ENCODE data around the gene CALR. TPM values are rescaled to one million over a fixed set of nuclear protein-coding genes. Genes with fewer than 3 reads are reported as not detected.

Gene CALR
- total and polyA plus RNA-seq, 9 of the 15 experiments (the other 6 are each of a cell fraction or from before 2014, with no cell fraction given): 126 to 811 (median 642) TPM

DNA sequence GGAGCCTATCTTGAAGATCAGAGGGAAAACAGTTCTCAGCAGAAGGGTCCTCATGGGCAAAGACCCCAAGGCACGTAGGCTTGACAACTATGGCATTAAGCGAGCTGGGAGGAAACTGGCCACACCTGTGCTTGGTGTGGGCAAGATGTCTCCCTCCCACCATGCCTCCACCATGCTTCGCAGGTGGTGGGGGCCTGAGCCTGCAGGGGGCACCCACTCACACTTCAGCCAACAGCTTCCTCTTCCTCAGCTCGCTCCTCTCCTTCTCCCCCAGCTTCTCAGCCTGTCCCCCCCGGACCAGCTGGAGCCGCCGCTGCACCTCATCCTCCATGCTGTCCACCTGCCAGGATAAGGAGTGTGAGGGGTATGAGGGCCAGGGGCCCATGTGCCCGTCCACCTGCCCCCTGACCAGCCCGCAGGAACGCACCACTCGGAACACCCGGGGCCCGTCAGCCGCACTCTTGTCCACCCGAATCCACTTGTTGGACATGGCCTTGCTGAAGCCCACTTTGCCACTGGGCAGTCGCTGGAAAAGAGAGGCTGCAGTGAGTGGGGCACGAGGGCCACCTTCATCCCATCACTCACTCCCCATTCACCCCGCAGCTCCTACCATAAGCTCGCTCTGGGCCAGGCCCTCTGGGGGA lies 8.3 kb upstream of the CALR start (continued):
- TF ChIP-seq POLR2G (IDR thresholded peaks at IDR 0.05; ENCODE audit: low read depth, low read length) (peak; percentile 54), RBFOX2 (IDR thresholded peaks at IDR 0.05; ENCODE audit: low read depth, low read length) (peak; percentile 51), ZNF444 (CRISPR knock-in tag; IDR thresholded peaks at IDR 0.05) (no peak)
- TF ChIP-seq, protein P1, sequence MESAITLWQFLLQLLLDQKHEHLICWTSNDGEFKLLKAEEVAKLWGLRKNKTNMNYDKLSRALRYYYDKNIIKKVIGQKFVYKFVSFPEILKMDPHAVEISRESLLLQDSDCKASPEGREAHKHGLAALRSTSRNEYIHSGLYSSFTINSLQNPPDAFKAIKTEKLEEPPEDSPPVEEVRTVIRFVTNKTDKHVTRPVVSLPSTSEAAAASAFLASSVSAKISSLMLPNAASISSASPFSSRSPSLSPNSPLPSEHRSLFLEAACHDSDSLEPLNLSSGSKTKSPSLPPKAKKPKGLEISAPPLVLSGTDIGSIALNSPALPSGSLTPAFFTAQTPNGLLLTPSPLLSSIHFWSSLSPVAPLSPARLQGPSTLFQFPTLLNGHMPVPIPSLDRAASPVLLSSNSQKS (CRISPR knock-in tag; IDR thresholded peaks at IDR 0.05): no peak

DNA sequence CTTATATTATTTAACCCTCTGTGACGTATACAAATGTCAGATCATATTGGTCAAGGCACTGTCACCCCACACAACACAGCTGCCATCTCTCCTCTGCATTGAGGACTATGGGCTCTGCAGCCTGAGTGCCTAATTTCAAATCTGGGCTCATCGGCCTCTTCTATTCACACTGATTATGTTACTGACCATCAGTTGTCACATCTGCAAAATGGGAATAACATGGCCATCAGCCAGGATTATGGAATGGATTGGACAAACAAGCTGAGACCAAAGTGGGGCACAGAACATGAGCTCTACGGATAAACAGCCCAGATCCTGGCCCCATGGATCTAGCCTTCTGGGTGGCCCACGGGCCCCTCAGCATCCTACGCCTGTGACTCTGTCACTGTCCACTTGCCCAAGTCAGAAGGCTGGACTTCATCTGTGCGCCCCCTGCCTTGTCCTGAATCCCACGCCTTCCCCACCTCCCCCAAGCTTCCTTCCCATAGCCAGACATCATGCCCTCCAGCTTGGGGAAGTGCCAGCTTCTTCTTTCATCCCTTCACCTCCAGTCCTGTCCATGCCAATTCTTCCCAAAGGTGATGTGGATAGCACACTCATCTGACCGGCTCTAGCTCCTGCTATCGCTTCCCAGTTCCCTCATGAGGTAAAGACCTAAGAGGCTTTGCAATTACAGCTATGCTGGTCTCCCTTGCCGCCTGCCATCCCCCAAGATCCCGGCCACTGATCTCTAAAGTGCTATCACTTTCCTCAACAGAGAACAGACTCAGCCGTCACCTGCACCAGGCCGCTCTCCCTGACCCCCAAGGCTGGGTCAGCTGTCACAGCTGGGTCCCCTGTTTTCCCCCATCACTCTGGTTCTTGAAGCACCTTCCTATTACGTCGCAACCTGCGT lies 5.8 kb upstream of the CALR start:
- no TSS peak for BruUV-seq (replicated peaks)
- CTCF ChIA-PET (ENCODE audit: low intra/inter-chr PET ratio): no interaction called here
- H3K4me3 ChIP-seq: peak overlapping the region; percentile 86
- TF ChIP-seq XRCC3 (IDR thresholded peaks at IDR 0.05): no peak
- TF ChIP-seq GTF2E2 (tag; IDR thresholded peaks at IDR 0.05): peak; percentile 44
- TF ChIP-seq RBM25 (IDR thresholded peaks at IDR 0.05; ENCODE audit: low read depth, low read length, severe bottlenecking): peak; percentile 70
- TF ChIP-seq, protein P2, sequence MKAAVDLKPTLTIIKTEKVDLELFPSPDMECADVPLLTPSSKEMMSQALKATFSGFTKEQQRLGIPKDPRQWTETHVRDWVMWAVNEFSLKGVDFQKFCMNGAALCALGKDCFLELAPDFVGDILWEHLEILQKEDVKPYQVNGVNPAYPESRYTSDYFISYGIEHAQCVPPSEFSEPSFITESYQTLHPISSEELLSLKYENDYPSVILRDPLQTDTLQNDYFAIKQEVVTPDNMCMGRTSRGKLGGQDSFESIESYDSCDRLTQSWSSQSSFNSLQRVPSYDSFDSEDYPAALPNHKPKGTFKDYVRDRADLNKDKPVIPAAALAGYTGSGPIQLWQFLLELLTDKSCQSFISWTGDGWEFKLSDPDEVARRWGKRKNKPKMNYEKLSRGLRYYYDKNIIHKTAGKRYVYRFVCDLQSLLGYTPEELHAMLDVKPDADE (conservative IDR thresholded peaks at IDR 0.05; ENCODE audit: control insufficient read depth, low read depth, low read length): peak; percentile 40; the same call in 1 of the 2 replicates
- TF ChIP-seq PPARD (CRISPR knock-in tag; IDR thresholded peaks at IDR 0.05): no peak
- TF ChIP-seq, protein P3, sequence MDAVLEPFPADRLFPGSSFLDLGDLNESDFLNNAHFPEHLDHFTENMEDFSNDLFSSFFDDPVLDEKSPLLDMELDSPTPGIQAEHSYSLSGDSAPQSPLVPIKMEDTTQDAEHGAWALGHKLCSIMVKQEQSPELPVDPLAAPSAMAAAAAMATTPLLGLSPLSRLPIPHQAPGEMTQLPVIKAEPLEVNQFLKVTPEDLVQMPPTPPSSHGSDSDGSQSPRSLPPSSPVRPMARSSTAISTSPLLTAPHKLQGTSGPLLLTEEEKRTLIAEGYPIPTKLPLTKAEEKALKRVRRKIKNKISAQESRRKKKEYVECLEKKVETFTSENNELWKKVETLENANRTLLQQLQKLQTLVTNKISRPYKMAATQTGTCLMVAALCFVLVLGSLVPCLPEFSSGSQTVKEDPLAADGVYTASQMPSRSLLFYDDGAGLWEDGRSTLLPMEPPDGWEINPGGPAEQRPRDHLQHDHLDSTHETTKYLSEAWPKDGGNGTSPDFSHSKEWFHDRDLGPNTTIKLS (IDR thresholded peaks at IDR 0.05; ENCODE audit: borderline replicate concordance, low read depth): peak; percentile 3; the same call in 1 of the 2 replicates
- no peak for TF ChIP-seq ARID1B (IDR thresholded peaks at IDR 0.05)
- peak; percentile 91; the same call in 1 of the 2 replicates for TF ChIP-seq ZC3H4 (CRISPR knock-in tag; IDR thresholded peaks at IDR 0.05; ENCODE audit: borderline replicate concordance)
- 0 out of 2 replicates have a peak, but pooled peaks have one; percentile 13 for TF ChIP-seq HDAC2 (IDR thresholded peaks at IDR 0.05)
- TF ChIP-seq BRCA1 (IDR thresholded peaks at IDR 0.05): no peak
- TF ChIP-seq BRCA1 (CRISPR knock-in tag; IDR thresholded peaks at IDR 0.05): 0 out of 2 replicates have a peak, but pooled peaks have one; percentile 45

More for the DNA sequence above, 5.8 kb upstream of the CALR start:
- Histone ChIP-seq H3K9me3 (replicated peaks; ENCODE audit: control insufficient read depth, insufficient read depth, low read depth, low read length) (no peaks in the 10 kb centered on the region), H3K36me3 (ENCODE audit: control insufficient read depth, insufficient read depth, low read length) (peaks cover 47% of the 10 kb centered on the region), H3K79me2 (ENCODE audit: control insufficient read depth, insufficient read depth, low read length) (peaks cover 54% of the 10 kb centered on the region), H3K27ac (ENCODE audit: extremely low read depth, low read depth, low read length) (peak overlapping the region; percentile 96), H3K9ac (ENCODE audit: insufficient read depth in 1 of 2, low read depth in 2 of 2, low read length in 2 of 2) (peak overlapping the region; percentile 94 to 97), H3K4me2 (ENCODE audit: insufficient read depth, low read length) (peak overlapping the region; percentile 98), H3K27me3 (ENCODE audit: control insufficient read depth in 2 of 2, insufficient read depth in 2 of 2, low read length in 2 of 2) (no peaks in the 10 kb centered on the region), H3K9me1 (ENCODE audit: control insufficient read depth, insufficient read depth, low read length) (no peaks in the 10 kb centered on the region), H3K4me1 (replicated peaks in 1 of 2; ENCODE audit: control insufficient read depth in 2 of 2, insufficient read depth in 2 of 2, low read length in 2 of 2) (peaks cover 27 to 42% of the 10 kb centered on the region in 2 experiments), H2AFZ (ENCODE audit: low read depth, low read length) (no peak overlapping the region), H4K20me1 (replicated peaks; ENCODE audit: control insufficient read depth, insufficient read depth, low read length) (no peaks in the 10 kb centered on the region; the same call in 1 of the 2 replicates)
- ATAC-seq: peak; percentile 13
- intact Hi-C loops (cut with micrococcal nuclease): no loop called here
- in situ Hi-C loops (cut with MboI): no loop called here
- POLR2A ChIA-PET: interaction anchor here (0.6 to 2.1 kb wide), 13 partner anchors 9 to 51 kb away, joined by 3 to 10 read pairs (median 3); partner anchors contain the start of genes DNASE2, GADD45GIP1, GCDH and RAD23A
- peak; percentile 40 for FAIRE-seq
- DNase-seq (ENCODE audit: extremely low read depth in 1 of 4, low spot score in 3 of 4): peak in 1 of 4 experiments; percentile 44
- WGBS (ENCODE audit: insufficient coverage, low coverage, missing lambda C conversion rate): 8% methylated on average over 16 of the region's 16 CpGs
